Ovary (tissue), 3 donors: ENCODE measurements around the gene TNK2.

Experiments used
- CTCF ChIP-seq, 3 donors: fragments of 450-650 bp in 2 of 3; fragments of 200-600 bp in 1 of 3; IDR thresholded peaks; one replicate each; pipeline versions ENCODE4 v1.5.1 to v1.8.0; 2016 to 2022; ENCODE audit warnings: antibody characterized with exemption in 3 of 3, mild to moderate bottlenecking in 1 of 3
- EP300 ChIP-seq: sonication (generic); formaldehyde crosslinking; IDR thresholded peaks from one replicate; pipeline ENCODE4 v1.6.1; 2017; ENCODE audit warnings: antibody characterized with exemption
- POLR2A ChIP-seq: fragments of 450-650 bp; IDR thresholded peaks from one replicate; pipeline ENCODE4 v1.6.1; 2017; ENCODE audit warnings: antibody characterized with exemption, mild to moderate bottlenecking, moderate library complexity
- donor health status: DM: no; HTN: no; CAD: no.

GRCh38 chr3:195813916-195814640 is 94.3 kb downstream of the TNK2 start:
- TF ChIP-seq EP300 (no peak), POLR2A (no peak), CTCF (IDR thresholded peaks at IDR 0.05) (no peak)
